OCI-LY7 (cell line): Measurements from ENCODE around the gene LDLRAD4. TPM values are rescaled to one million over a fixed set of nuclear protein-coding genes. Genes with fewer than 3 reads are reported as not detected.

Experiments used
- BruUV-seq: library from RNA; stranded (reverse); fragments of 400-500 nt; replicated peaks from 2 replicates; lab custom pipeline; 2021; lab: Mats Ljungman, UMichigan
- CTCF ChIA-PET: fragments of 300-600 bp; sonication (Branson Sonifier 250); formaldehyde crosslinking; loops from one replicate; lab custom pipeline; 2022; ENCODE audit warnings: antibody characterized with exemption; ENCODE audit not compliant: unreplicated experiment; lab: Charles Lee
- POLR2A ChIA-PET: fragments of 300-600 bp; sonication (Branson Sonifier 250); formaldehyde crosslinking; loops from one replicate; lab custom pipeline; 2022; ENCODE audit warnings: antibody characterized with exemption; lab: Charles Lee
- DNase-seq: peaks from one replicate; pipeline ENCODE4 v3.0.0-alpha.2; 2015; ENCODE audit warnings: low spot score
- H2AFZ ChIP-seq: fragments of 200-600 bp; sonication (generic), shearing (Covaris generic); 2 replicates; pipeline ENCODE4 v1.6.1; 2014; ENCODE audit warnings: mild to moderate bottlenecking, antibody characterized with exemption, low read length, moderate library complexity
- H3K27ac ChIP-seq: fragments of 200-600 bp; sonication (generic); 2 replicates; pipeline ENCODE4 v1.5.1; 2014; ENCODE audit warnings: mixed run types, low read depth, mild to moderate bottlenecking, moderate library complexity, low read length, inconsistent platforms; ENCODE audit not compliant: poor library complexity, severe bottlenecking
- H3K36me3 ChIP-seq: fragments of 200-600 bp; sonication (generic); 2 replicates; pipeline ENCODE4 v1.6.1; 2014; ENCODE audit warnings: mild to moderate bottlenecking, antibody characterized with exemption, low read length, moderate library complexity, mixed read lengths; ENCODE audit not compliant: insufficient read depth
- H3K4me1 ChIP-seq: fragments of 200-600 bp; sonication (generic); 2 replicates; pipeline ENCODE4 v1.5.1; 2014; ENCODE audit warnings: mild to moderate bottlenecking, low read length; ENCODE audit not compliant: insufficient read depth, poor library complexity, severe bottlenecking
- H3K4me2 ChIP-seq: fragments of 200-600 bp; sonication (generic); 2 replicates; pipeline ENCODE4 v1.6.1; 2014; ENCODE audit warnings: mild to moderate bottlenecking, low read length
- H3K4me3 ChIP-seq: fragments of 200-600 bp; sonication (generic); 2 replicates; pipeline ENCODE4 v1.5.1; 2014; ENCODE audit warnings: mild to moderate bottlenecking, low read depth, low read length; ENCODE audit not compliant: poor library complexity, severe bottlenecking
- H3K79me2 ChIP-seq: fragments of 200-600 bp; sonication (generic); 2 replicates; pipeline ENCODE4 v1.6.1; 2016; ENCODE audit warnings: low read depth, mild to moderate bottlenecking, low read length, moderate library complexity, mixed read lengths; ENCODE audit not compliant: insufficient read depth
- H3K9me2 ChIP-seq: fragments of 200-600 bp; sonication (generic); 2 replicates; pipeline ENCODE4 v1.6.1; 2016; ENCODE audit warnings: mild to moderate bottlenecking, low read length, mixed read lengths; ENCODE audit not compliant: insufficient read depth
- H3K9me3 ChIP-seq: fragments of 200-600 bp; sonication (generic); 2 replicates; pipeline ENCODE4 v1.6.1; 2014; ENCODE audit warnings: mild to moderate bottlenecking, mixed run types, low read length, mixed read lengths
- H4K20me1 ChIP-seq: fragments of 200-600 bp; sonication (generic); 2 replicates; pipeline ENCODE4 v1.6.1; 2014; ENCODE audit warnings: mild to moderate bottlenecking, antibody characterized with exemption, low read length, moderate library complexity, mixed read lengths; ENCODE audit not compliant: insufficient read depth
- CTCF ChIP-seq: fragments of 200-600 bp; sonication (generic); conservative IDR thresholded peaks from 2 replicates; pipeline ENCODE4 v1.5.1; 2014; ENCODE audit warnings: mild to moderate bottlenecking, antibody characterized with exemption, low read length, moderate library complexity, mixed read lengths
- EZH2phosphoT487 ChIP-seq: fragments of 200-600 bp; sonication (generic); IDR thresholded peaks from 2 replicates; pipeline ENCODE4 v1.6.1; 2018; ENCODE audit warnings: low read depth, borderline replicate concordance, mild to moderate bottlenecking, mixed run types, antibody characterized with exemption, low read length, moderate library complexity, mixed read lengths
- intact Hi-C: fragments of 100-400 bp; cut with micrococcal nuclease; formaldehyde crosslinking; loops from one replicate; pipeline ENCODE4 v1.10.0; 2022; ENCODE audit not compliant: unreplicated experiment
- total RNA-seq, 2 experiments: library from RNA; depleted of rRNA in 1 of 2; stranded (reverse); fragments of >200 nt in 1 of 2; shearing (Covaris generic) in 1 of 2; gene quantifications; 2 replicates each; pipeline ENCODE4 v1.2.3, GENCODE V29; 2014 to 2022

The LDLRAD4 gene
- total RNA-seq, 2 experiments from 2014 or later, result 26.2 to 43.8 TPM

DNA sequence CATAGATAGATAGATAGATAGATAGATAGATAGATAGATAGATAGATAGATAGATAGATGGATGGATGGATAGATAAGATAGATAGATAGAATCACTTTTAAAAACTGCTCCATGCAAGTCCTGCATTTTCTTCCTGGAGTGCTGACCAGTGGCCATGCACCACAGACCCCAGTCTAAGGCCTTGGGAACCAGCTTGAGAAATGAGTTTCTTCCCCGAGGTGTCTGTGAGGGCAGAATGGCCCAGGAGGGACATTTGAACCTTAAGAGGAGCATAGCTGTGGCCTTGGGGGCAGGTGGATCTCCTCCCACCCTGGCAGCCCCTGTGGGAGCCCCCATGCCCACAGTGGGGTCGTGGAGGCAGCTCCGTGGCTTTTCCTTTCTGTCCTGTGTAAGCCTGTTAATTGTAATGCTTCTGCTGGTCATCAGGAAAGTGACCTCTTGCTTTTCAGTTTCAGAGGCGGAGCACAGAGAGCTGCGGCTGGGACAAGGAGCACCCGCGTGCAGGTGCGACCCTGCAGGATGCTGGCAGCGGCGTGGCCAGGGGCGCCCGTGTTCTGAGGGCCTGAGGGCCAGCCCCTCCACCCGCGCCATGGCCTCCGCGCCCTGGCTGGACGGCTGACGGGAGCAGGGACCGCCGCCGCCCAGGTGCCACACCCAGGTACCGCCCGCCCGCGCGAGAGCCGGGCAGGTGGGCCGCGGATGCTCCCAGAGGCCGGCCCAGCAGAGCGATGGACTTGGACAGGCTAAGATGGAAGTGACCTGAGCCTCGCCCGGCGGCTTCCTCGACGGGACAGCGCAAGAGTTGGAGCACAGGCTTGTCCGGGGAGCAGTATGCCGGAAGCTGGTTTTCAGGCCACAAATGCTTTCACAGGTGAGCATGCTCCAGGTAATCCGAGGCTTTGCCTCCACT, 168.6 kb downstream of the LDLRAD4 start:
- Histone ChIP-seq H3K4me1 (peaks cover 3% of the 10 kb centered on the region), H3K9me2 (no peaks in the 10 kb centered on the region), H3K36me3 (no peaks in the 10 kb centered on the region), H3K79me2 (no peaks in the 10 kb centered on the region), H2AFZ (no peak overlapping the region), H4K20me1 (no peaks in the 10 kb centered on the region), H3K9me3 (no peaks in the 10 kb centered on the region), H3K4me2 (no peak overlapping the region), H3K27ac (no peak overlapping the region), H3K4me3 (no peak overlapping the region)
- POLR2A ChIA-PET, result no interaction called here
- DNase-seq, result no peak
- TF ChIP-seq CTCF (no peak), EZH2phosphoT487 (no peak)
- BruUV-seq, result no TSS peak
- intact Hi-C loops, result no loop called here
- CTCF ChIA-PET, result no interaction called here

GRCh38 chr18:13387855-13388548, 169.4 kb downstream of the LDLRAD4 start:
- Histone ChIP-seq H4K20me1 (no peaks in the 10 kb centered on the region), H3K27ac (no peak overlapping the region), H3K4me1 (no peaks in the 10 kb centered on the region), H3K4me3 (no peak overlapping the region), H3K79me2 (no peaks in the 10 kb centered on the region), H3K9me2 (no peaks in the 10 kb centered on the region), H2AFZ (no peak overlapping the region), H3K4me2 (no peak overlapping the region), H3K9me3 (no peaks in the 10 kb centered on the region), H3K36me3 (no peaks in the 10 kb centered on the region)
- BruUV-seq, result no TSS peak
- ChIA-PET CTCF (interaction anchor here (0.6 kb wide), 1 partner anchor 256 kb away, joined by 3 read pairs; no protein-coding TSS in a partner anchor), POLR2A (no interaction called here)
- intact Hi-C loops, result no loop called here
- TF ChIP-seq CTCF (no peak), EZH2phosphoT487 (no peak)
- no peak for DNase-seq
